Stimulated activated CD8-positive, alpha-beta memory T cell treated with anti-CD3 and anti-CD28 coated beads, Interleukin-7, amount 100 ng/mL, for 24 hours (primary cell): ENCODE results near the gene KRTAP9-6.
"Not testable (repeated sequence)": the region's sequence is repeated elsewhere in the genome, so short reads cannot be mapped to it uniquely, and the experiment has no call there.

Experiments used
- DNase-seq: peaks from one replicate; pipeline ENCODE4 v3.0.0-alpha.2; 2020; ENCODE audit warnings: low read depth

The KRTAP9-6 gene, protein sequence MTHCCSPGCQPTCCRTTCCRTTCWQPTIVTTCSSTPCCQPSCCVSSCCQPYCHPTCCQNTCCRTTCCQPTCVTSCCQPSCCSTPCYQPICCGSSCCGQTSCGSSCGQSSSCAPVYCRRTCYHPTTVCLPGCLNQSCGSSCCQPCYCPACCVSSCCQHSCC

GRCh38 chr17:41265078-41265477 lies at the start of gene KRTAP9-6:
Gene KRTAP9-6 (plus strand): TSS chr17:41265378. CDS start chr17:41265378, 0 bp downstream.
- DNase-seq, result no peak

DNA sequence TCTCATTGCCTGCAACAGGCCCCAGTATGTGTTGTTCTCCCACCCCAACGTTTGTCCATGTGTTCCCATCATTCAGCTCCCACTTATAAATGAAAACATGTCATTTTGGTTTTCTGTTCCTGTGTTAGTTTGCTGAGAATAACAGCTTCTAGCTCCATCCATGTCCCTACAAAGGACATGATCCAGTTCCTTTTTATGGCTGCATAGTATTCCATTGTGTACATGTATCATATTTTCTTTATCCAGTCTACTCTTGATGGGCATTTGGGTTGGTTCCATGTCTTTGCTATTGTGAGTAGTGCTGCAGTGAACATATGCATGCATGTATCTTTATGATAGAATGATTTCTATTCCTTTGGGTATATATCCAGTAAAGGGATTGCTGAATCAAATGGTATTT lies 49.5 kb upstream of the KRTAP9-6 start:
- DNase-seq, result no peak

DNA sequence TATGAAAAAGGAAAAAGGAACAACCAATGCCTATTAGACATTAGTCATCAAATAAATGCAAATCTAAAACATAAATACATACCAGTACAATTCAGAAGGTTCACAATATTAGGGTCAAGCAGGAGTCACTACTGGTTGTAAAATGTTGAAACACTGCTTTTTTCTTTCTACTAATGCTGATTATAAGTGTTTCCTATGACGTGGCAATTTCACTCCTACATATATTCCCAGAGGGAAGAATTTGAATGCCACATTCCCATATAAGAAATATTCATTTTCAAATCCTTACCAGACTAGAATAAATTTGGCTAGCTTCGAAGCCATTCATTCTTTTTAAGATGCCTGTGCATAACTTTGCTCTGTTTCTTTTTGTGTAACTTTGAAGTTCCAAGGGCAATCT lies 41.4 kb upstream of the KRTAP9-6 start:
- DNase-seq, result no peak

- DNase-seq, result no peak
These were observed 39.1 kb upstream of the KRTAP9-6 start for GRCh38 chr17:41226051-41226450.

GRCh38 chr17:41226598-41227095 lies 38.5 kb upstream of the KRTAP9-6 start, which contains the start of gene KRTAP9-2:
Gene KRTAP9-2 (plus strand): TSS chr17:41226648. CDS start chr17:41226655, 7 bp downstream.
- DNase-seq, result not testable (repeated sequence)

GRCh38 chr17:41230094-41230493 lies 35.1 kb upstream of the KRTAP9-6 start:
- no peak for DNase-seq

DNA sequence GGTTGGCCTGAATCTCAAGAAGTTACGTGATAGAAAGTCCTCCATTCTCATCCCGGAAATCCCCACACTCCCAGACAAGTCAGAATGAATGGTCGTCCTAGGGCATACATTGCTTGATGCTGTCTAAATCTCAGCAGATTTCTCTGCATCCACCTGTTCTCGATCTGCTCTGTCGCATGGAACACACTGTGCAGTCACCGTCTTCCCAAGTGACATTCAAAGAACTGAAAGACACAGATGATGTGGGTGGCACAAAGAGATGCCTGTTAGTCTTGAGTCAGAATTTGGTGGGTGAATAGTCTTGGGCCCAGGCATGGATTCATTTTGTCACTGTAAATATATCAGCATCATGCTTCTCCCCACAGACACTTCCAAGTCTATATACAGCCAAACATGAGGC lies 33.4 kb upstream of the KRTAP9-6 start:
- no peak for DNase-seq

GRCh38 chr17:41232399-41233105 lies 32.6 kb upstream of the KRTAP9-6 start, which contains the start of gene KRTAP9-3:
Gene KRTAP9-3 (plus strand): TSS chr17:41232449. CDS start chr17:41232502, 53 bp downstream.
- DNase-seq, result not testable (repeated sequence)

DNA sequence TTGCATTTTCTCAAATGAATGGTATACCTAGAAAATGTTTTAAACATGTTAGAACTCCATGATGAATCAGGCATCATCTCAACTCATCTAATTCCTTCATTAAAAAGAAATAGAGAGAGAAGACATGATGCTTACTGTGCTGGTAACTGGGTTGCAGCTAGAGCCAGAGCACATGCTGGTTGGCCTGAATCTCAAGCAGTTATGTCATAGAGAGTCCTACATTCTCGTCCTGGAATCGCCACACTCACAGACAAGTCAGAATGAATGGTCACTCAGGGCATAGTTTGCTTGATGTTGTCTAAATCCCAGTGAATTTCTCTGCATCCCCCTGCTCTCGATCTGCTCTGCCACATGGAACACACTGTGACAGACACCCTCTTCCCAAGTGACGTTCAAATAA lies 28.1 kb upstream of the KRTAP9-6 start:
- not testable (repeated sequence) for DNase-seq

GRCh38 chr17:41237949-41238437 lies 27.2 kb upstream of the KRTAP9-6 start, which contains the start of gene KRTAP9-8:
Gene KRTAP9-8 (plus strand): TSS chr17:41237999. CDS start chr17:41238052, 53 bp downstream.
- not testable (repeated sequence) for DNase-seq

- not testable (repeated sequence) for DNase-seq
These were observed 18.0 kb upstream of the KRTAP9-6 start for GRCh38 chr17:41246995-41247787.

- not testable (repeated sequence) for DNase-seq
These were observed 15.4 kb upstream of the KRTAP9-6 start, which contains the start of gene KRTAP9-4 for GRCh38 chr17:41249637-41250240. Gene KRTAP9-4 (plus strand): TSS chr17:41249687. CDS start chr17:41249721, 34 bp downstream.

GRCh38 chr17:41251261-41251660 lies 13.9 kb upstream of the KRTAP9-6 start:
- no peak for DNase-seq

DNA sequence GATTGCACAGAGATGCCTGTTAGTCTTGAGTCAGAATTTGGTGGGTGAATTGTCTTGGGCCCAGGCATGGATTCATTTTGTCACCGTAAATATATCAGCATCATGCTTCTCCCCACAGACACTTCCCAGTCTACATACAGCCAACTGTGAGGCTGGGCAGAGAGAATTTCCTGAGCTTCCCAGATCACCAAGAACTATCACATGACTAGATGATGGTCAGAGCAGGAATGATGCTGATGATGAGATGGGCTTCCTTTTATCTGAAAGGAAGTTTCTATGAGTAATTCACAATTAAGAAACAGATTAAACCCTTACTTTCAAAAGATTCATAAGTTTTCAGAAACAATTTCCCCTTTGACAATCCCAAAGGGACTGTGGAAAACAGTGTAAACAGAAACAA lies 10.3 kb upstream of the KRTAP9-6 start:
- DNase-seq, result no peak

DNA sequence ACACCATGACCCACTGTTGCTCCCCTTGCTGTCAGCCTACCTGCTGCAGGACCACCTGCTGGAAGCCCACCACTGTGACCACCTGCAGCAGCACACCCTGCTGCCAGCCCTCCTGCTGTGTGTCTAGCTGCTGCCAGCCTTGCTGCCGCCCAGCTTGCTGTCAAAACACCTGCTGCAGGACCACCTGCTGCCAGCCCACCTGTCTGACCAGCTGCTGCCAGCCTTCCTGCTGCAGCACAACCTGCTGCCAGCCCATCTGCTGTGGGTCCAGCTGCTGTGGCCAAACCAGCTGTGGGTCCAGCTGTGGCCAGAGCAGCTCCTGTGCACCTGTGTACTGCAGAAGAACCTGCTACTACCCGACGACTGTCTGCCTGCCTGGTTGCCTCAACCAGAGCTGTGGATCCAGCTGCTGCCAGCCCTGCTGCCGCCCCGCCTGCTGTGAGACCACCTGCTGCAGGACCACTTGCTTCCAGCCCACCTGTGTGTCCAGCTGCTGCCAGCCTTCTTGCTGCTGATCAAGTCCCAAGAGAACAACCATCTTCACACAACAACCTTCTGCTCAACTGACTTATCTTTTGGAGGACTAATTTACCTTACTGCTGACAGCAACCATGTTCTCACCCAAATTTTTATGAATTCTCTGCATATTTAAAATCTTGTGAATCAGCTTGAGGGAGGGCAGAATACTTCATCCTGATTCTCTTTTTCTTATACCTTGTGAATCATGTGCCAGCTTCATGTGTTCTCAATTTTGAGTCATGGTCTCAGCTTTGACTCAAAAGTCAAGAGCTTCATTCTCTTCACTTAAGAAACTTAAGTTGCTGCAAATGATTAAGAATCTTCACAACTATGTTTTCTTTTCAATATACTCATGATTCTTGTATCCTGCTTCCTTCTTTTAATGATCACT lies 9.5 kb upstream of the KRTAP9-6 start, which contains the start of gene KRTAP9-9:
KRTAP9-9 (plus strand) TSS at position 4 of the 910 bp plus-strand sequence.
- DNase-seq, result not testable (repeated sequence)

DNA sequence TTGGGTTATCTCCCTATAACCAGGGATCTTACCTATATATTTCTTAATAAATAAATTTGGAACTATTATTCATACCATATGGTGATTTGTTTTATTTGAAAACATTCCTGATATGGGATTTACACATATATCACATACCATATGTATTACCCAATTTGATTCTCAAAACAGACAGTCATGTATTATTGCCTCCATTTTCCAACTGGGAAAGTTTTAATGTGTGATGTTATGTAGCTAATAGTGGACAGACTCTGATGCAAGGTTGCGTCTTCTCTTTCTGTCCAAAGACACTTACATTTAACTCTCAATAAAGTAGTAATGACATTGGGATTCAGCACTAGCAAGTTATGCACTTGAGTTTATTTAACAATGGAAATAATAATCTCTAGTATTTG lies 8.9 kb upstream of the KRTAP9-6 start:
- no peak for DNase-seq

DNA sequence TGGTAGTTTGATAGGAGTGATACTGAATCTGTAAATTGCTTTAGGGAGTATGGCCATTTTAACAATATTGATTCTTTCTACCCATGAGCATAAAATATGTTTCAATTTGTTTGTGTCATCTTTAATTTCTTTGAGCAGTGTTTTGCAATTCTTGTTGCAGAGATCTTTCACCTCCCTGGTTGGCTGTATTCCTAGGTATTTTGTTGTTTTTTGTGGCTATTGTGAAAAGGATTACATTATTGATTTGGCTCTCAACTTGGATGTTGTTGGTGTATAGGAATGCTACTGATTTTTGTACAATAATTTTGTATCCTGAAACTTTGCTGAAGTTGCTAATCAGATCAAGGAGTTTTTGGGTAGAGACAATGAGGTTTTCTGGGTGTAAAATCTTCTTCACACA lies 6.8 kb upstream of the KRTAP9-6 start:
- no peak for DNase-seq

DNA sequence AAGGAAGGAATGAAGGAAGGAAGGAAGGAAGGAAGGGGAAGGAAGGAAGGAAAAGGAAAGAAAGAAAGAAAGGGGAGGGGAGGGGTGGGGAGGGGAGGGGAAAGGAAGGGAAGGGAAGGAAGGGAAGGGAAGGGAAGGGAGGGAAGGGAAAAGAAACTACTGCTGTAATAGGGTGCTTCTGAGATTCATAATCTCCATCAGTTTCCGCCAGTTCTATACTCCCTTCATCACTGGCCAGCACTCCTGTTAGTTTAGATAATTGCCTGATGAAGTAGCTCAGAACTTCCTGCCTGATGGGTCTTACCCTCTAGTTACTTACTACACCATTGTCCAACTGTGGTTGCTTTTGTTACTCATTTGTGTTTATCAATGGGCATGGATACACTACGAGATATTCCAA lies 2.0 kb upstream of the KRTAP9-6 start:
- no peak for DNase-seq

- no peak for DNase-seq
These were observed 579 bp upstream of the KRTAP9-6 start for GRCh38 chr17:41264599-41264998.

DNA sequence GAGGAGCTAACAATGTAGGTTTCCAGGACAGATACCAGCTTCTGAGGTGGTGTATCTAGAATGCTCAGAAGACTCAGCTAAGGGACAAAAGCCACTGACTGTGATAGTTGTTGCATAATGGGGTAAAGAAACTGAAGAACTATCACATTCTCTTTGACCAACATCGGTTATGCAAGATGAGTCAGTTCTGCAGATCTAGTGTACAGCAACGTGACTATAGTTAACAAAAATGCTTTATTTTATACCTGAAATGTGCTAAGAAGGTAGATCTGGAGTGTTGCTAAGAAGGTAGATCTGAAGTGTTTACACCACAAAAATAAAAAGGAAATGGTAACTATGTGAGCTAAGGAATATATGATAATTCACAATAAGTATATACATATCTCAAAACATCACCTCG lies 2.5 kb downstream of the KRTAP9-6 start:
- no peak for DNase-seq
